Measurements from ENCODE around the gene IFI44. TPM values are rescaled to one million over a fixed set of nuclear protein-coding genes. Genes with fewer than 3 reads are reported as not detected.

The IFI44 gene
- total RNA-seq, 1 donor: 24.5 TPM

- no peak for DNase-seq (ENCODE audit: low read depth in 2 of 3, low spot score in 2 of 3)
Measured at GRCh38 chr1:78691995-78692747, 42.5 kb downstream of the IFI44 start.

- no peak for DNase-seq (ENCODE audit: low read depth in 2 of 3, low spot score in 2 of 3)
Measured at GRCh38 chr1:78699813-78700212, 50.2 kb downstream of the IFI44 start.

GRCh38 chr1:78702426-78702825 lies 52.8 kb downstream of the IFI44 start:
- no peak for DNase-seq (ENCODE audit: low read depth in 2 of 3, low spot score in 2 of 3)

DNA sequence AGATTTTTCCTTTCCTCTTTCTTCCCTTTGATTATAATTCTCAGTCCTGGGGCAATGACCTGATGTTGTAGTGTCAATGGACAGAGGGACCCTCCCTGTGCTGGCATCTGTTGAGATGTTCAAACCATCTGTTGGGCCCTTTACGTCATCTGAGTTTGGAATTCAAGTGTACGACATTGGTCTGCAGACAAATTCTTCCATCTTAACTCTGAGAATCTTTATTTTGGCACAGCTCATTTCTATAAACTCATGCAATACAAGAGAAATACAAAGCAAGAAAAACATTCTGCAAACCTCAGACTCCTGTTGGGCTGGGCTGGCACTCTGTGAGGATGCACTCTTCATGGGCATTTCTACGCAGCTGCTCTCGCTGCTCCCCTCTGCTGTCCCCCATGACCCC lies 54.2 kb downstream of the IFI44 start:
- no peak for DNase-seq (ENCODE audit: low read depth in 2 of 3, low spot score in 2 of 3)

- DNase-seq (ENCODE audit: low read depth in 2 of 3, low spot score in 2 of 3): no peak
Measured at GRCh38 chr1:78712467-78713051, 62.9 kb downstream of the IFI44 start.

DNA sequence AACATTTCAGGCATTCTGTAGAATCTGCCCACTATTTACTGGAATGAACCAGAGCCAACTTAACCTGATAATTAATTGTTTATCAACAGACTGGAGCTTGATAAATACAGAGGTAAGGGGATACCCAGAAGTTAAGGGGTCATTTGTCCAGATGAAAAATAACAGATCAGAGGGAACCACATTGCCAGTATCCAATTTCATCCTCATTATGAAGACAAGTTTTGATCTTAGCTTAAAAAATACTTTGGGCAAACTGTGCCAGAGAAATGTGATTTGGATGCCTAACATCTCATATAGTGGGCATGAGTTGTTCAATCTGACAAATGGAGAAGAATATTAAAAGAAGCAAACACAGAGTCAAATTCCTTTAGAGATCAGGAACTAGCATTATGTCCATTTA lies 63.7 kb downstream of the IFI44 start:
- no peak for DNase-seq (ENCODE audit: low read depth in 2 of 3, low spot score in 2 of 3)

Other genes with a start within 250 kb of the IFI44 start
- not detected for gene PTGFR, start 158.9 kb upstream of the IFI44 start, total RNA-seq
- 16.4 TPM for gene IFI44L, start 29.4 kb upstream of the IFI44 start, total RNA-seq